SK-N-SH (cell line): Measurements from ENCODE around the gene PAOX. TPM values are rescaled to one million over a fixed set of nuclear protein-coding genes. Genes with fewer than 3 reads are reported as not detected.

Source experiments
- polyA plus RNA-seq, 3 experiments: library from polyadenylated mRNA; depleted of rRNA; stranded (reverse); fragments of >200 nt; gene quantifications; 2 replicates each; pipeline ENCODE4 v1.2.3, GENCODE V29; 2012
- small RNA-seq, 7 experiments: library from RNA; depleted of rRNA; stranded (forward); fragments of <200 nt; gene quantifications; one replicate each; pipeline ENCODE3, GENCODE V24; 2012

The PAOX gene
- polyA plus RNA-seq, 1 of the 3 experiments (the other 2 are of a cell fraction), result 6.2 TPM

Small RNAs within 50 kb of the gene (small RNA-seq; reads per million reads assigned to genes)
- gene AL360181.4, result 0 reads per million in 7 experiments
- gene BANF1P2, result 0 to 0.39 (median 0) reads per million in 7 experiments
- gene MIR3944, result 0 to 1.1 (median 0) reads per million in 7 experiments

Other genes starting within 250 kb of the PAOX start
- 1.4 TPM in 2 replicates for gene KNDC1, start 219.0 kb upstream of the PAOX start, polyA plus RNA-seq (2012; rRNA removed)
- not detected in 2 replicates for gene UTF1, start 149.0 kb upstream of the PAOX start, polyA plus RNA-seq (2012; rRNA removed)
- not detected in 2 replicates for gene VENTX, start 141.4 kb upstream of the PAOX start, polyA plus RNA-seq (2012; rRNA removed)
- 1.6 and 1.7 TPM in 2 replicates for gene ADAM8, start 102.4 kb upstream of the PAOX start, polyA plus RNA-seq (2012; rRNA removed)
- 47.4 and 49.1 TPM in 2 replicates for gene TUBGCP2, start 70.4 kb upstream of the PAOX start, polyA plus RNA-seq (2012; rRNA removed)
- 43.5 and 62.3 TPM in 2 replicates for gene ZNF511, start 70.3 kb upstream of the PAOX start, polyA plus RNA-seq (2012; rRNA removed)
- gene CALY, start 42.4 kb upstream of the PAOX start, polyA plus RNA-seq (2012; rRNA removed), result 3.3 TPM in 2 replicates
- gene PRAP1, start 31.9 kb upstream of the PAOX start, polyA plus RNA-seq (2012; rRNA removed), result 1.9 and 2.3 TPM in 2 replicates
- gene FUOM, start 21.2 kb upstream of the PAOX start, polyA plus RNA-seq (2012; rRNA removed), result 25.3 and 32.5 TPM in 2 replicates
- 72.1 and 97.8 TPM in 2 replicates for gene ECHS1, start 5.9 kb upstream of the PAOX start, polyA plus RNA-seq (2012; rRNA removed)
- 86.4 and 90.7 TPM in 2 replicates for gene MTG1, start 14.9 kb downstream of the PAOX start, polyA plus RNA-seq (2012; rRNA removed)
- gene SPRN, start 45.4 kb downstream of the PAOX start, polyA plus RNA-seq (2012; rRNA removed), result 0.78 and 1.2 TPM in 2 replicates
- gene SCART1, start 74.7 kb downstream of the PAOX start, polyA plus RNA-seq (2012; rRNA removed), result 2.1 and 3.4 TPM in 2 replicates
- gene CYP2E1, start 148.1 kb downstream of the PAOX start, polyA plus RNA-seq (2012; rRNA removed), result 0.61 and 1.3 TPM in 2 replicates
- not detected in 2 replicates for gene SYCE1, start 186.3 kb downstream of the PAOX start, polyA plus RNA-seq (2012; rRNA removed)
- not detected in 2 replicates for gene FRG2B, start 247.5 kb downstream of the PAOX start, polyA plus RNA-seq (2012; rRNA removed)